ENCODE results near the gene TCF23.
A peak's percentile ranks its signal among the peaks of the same experiment; 100 is the strongest.
"Not testable (repeated sequence)": the region's sequence is repeated elsewhere in the genome, so short reads cannot be mapped to it uniquely, and the experiment has no call there.

TCF23 gene

GRCh38 chr2:27118525-27119329, 30.1 kb upstream of the TCF23 start, which contains the start of gene CGREF1:
Gene CGREF1, minus strand, starts transcription at chr2:27119128. Its CDS starts 14,762 bp downstream, at chr2:27104366.
- H3K27me3 ChIP-seq (replicated peaks; ENCODE audit: control insufficient read depth, insufficient read depth, low read length), result peaks cover 4% of the 10 kb centered on the region
- DNase-seq (ENCODE audit: extremely low read depth, insufficient read length), result no peak

GRCh38 chr2:27119330-27119670, 29.5 kb upstream of the TCF23 start:
- not testable (repeated sequence) for H3K27me3 ChIP-seq (replicated peaks; ENCODE audit: control insufficient read depth, insufficient read depth, low read length); H3K4me3 ChIP-seq (replicated peaks; ENCODE audit: low read depth, low read length)

More at GRCh38 chr2:27118525-27119329, 30.1 kb upstream of the TCF23 start, which contains the start of gene CGREF1:
- H3K36me3 ChIP-seq (ENCODE audit: control insufficient read depth, insufficient read depth, low read length), result no peaks in the 10 kb centered on the region
- peak within 1 kb of the TSS; percentile 30 for H3K4me3 ChIP-seq (replicated peaks; ENCODE audit: low read depth, low read length)
- TF ChIP-seq CTCF (IDR thresholded peaks at IDR 0.05; ENCODE audit: insufficient read depth, low read length, poor library complexity, severe bottlenecking), result no peak

GRCh38 chr2:27121906-27122305, 26.9 kb upstream of the TCF23 start:
- TF ChIP-seq CTCF (IDR thresholded peaks at IDR 0.05; ENCODE audit: insufficient read depth, low read length, poor library complexity, severe bottlenecking), result no peak
- no peak for DNase-seq (ENCODE audit: extremely low read depth, insufficient read length)
- H3K4me3 ChIP-seq (replicated peaks; ENCODE audit: low read depth, low read length), result no peak overlapping the region
- H3K36me3 ChIP-seq (ENCODE audit: control insufficient read depth, insufficient read depth, low read length), result no peaks in the 10 kb centered on the region
- H3K27me3 ChIP-seq (replicated peaks; ENCODE audit: control insufficient read depth, insufficient read depth, low read length), result peaks cover 4% of the 10 kb centered on the region

More at GRCh38 chr2:27119330-27119670, 29.5 kb upstream of the TCF23 start:
- DNase-seq (ENCODE audit: extremely low read depth, insufficient read length); H3K36me3 ChIP-seq (ENCODE audit: control insufficient read depth, insufficient read depth, low read length): not testable (repeated sequence)

GRCh38 chr2:27122791-27123190, 26.0 kb upstream of the TCF23 start:
- Histone ChIP-seq H3K4me3 (replicated peaks; ENCODE audit: low read depth, low read length) (no peak overlapping the region), H3K27me3 (replicated peaks; ENCODE audit: control insufficient read depth, insufficient read depth, low read length) (peaks cover 4% of the 10 kb centered on the region), H3K36me3 (ENCODE audit: control insufficient read depth, insufficient read depth, low read length) (no peaks in the 10 kb centered on the region)
- no peak for TF ChIP-seq CTCF (IDR thresholded peaks at IDR 0.05; ENCODE audit: insufficient read depth, low read length, poor library complexity, severe bottlenecking)
- DNase-seq (ENCODE audit: extremely low read depth, insufficient read length), result no peak

GRCh38 chr2:27123302-27124150, 25.3 kb upstream of the TCF23 start, which contains the start of gene ABHD1:
Gene ABHD1, plus strand, starts transcription at chr2:27123815. Its CDS starts 134 bp downstream, at chr2:27123949.
- Histone ChIP-seq H3K36me3 (ENCODE audit: control insufficient read depth, insufficient read depth, low read length) (no peaks in the 10 kb centered on the region), H3K27me3 (replicated peaks; ENCODE audit: control insufficient read depth, insufficient read depth, low read length) (peaks cover 3% of the 10 kb centered on the region), H3K4me3 (replicated peaks; ENCODE audit: low read depth, low read length) (peak within 1 kb of the TSS; percentile 72)
- peak; percentile 59 for DNase-seq (ENCODE audit: extremely low read depth, insufficient read length)
- TF ChIP-seq CTCF (IDR thresholded peaks at IDR 0.05; ENCODE audit: insufficient read depth, low read length, poor library complexity, severe bottlenecking), result peak; percentile 1

GRCh38 chr2:27125104-27125503, 23.7 kb upstream of the TCF23 start:
- Histone ChIP-seq H3K36me3 (ENCODE audit: control insufficient read depth, insufficient read depth, low read length) (peaks cover 6% of the 10 kb centered on the region; the same call in 1 of the 2 replicates), H3K27me3 (replicated peaks; ENCODE audit: control insufficient read depth, insufficient read depth, low read length) (no peaks in the 10 kb centered on the region; the same call in none of the 2 replicates), H3K4me3 (replicated peaks; ENCODE audit: low read depth, low read length) (no peak overlapping the region)
- DNase-seq (ENCODE audit: extremely low read depth, insufficient read length), result no peak
- no peak for TF ChIP-seq CTCF (IDR thresholded peaks at IDR 0.05; ENCODE audit: insufficient read depth, low read length, poor library complexity, severe bottlenecking)
